Liver (tissue), 9 donors: ENCODE data around the gene NAPB. TPM values are rescaled to one million over a fixed set of nuclear protein-coding genes. Genes with fewer than 3 reads are reported as not detected.

Experiments
- DNase-seq: peaks from one replicate; pipeline ENCODE4 v3.0.0-alpha.2; 2017; ENCODE audit warnings: low spot score
- H3K27ac ChIP-seq, 2 donors: one replicate each; pipeline ENCODE4 v1.7.0; 2013; ENCODE audit warnings: inconsistent platforms in 2 of 2, low read length in 2 of 2, control low read depth in 1 of 2, low read depth in 1 of 2, mild to moderate bottlenecking in 1 of 2
- H3K27me3 ChIP-seq, 4 donors: one replicate each; pipeline versions ENCODE4 v1.6.1 to v1.7.0; 2013; ENCODE audit warnings: low read length in 3 of 4, inconsistent platforms in 1 of 4, mild to moderate bottlenecking in 1 of 4, moderate library complexity in 1 of 4; ENCODE audit not compliant: control insufficient read depth in 4 of 4, insufficient read depth in 4 of 4
- H3K36me3 ChIP-seq, 4 donors: one replicate each; pipeline versions ENCODE4 v1.6.1 to v1.7.0; 2013; ENCODE audit warnings: low read length in 3 of 4, mild to moderate bottlenecking in 3 of 4, low read depth in 1 of 4, moderate library complexity in 1 of 4; ENCODE audit not compliant: control insufficient read depth in 4 of 4, insufficient read depth in 3 of 4
- H3K4me1 ChIP-seq, 4 donors: one replicate each; pipeline versions ENCODE4 v1.6.1 to v1.7.0; 2013; ENCODE audit warnings: low read length in 3 of 4, mild to moderate bottlenecking in 3 of 4, moderate library complexity in 1 of 4; ENCODE audit not compliant: control insufficient read depth in 4 of 4, insufficient read depth in 4 of 4
- H3K4me3 ChIP-seq, 3 donors: one replicate each; pipeline versions ENCODE4 v1.6.1 to v1.7.0; 2013; ENCODE audit warnings: low read length in 3 of 3, control low read depth in 1 of 3, low read depth in 1 of 3, mild to moderate bottlenecking in 1 of 3
- H3K9ac ChIP-seq, 2 donors: one replicate each; pipeline ENCODE4 v1.7.0; 2013; ENCODE audit warnings: low read length in 2 of 2, mild to moderate bottlenecking in 2 of 2, moderate library complexity in 2 of 2, control low read depth in 1 of 2, low read depth in 1 of 2
- H3K9me3 ChIP-seq, 4 donors: one replicate each; pipeline versions ENCODE4 v1.6.1 to v1.7.0; 2013; ENCODE audit warnings: low read length in 3 of 4; ENCODE audit not compliant: control insufficient read depth in 4 of 4
- EGR1 ChIP-seq, 2 donors: IDR thresholded peaks; 2 replicates each; pipeline ENCODE4 v1.6.1; 2016 to 2018; ENCODE audit warnings: antibody characterized with exemption in 2 of 2, low read depth in 2 of 2
- FOXA1 ChIP-seq: IDR thresholded peaks from 2 replicates; pipeline ENCODE4 v1.6.1; 2016; ENCODE audit warnings: antibody characterized with exemption
- FOXA2 ChIP-seq: IDR thresholded peaks from 2 replicates; pipeline ENCODE4 v1.6.1; 2016; ENCODE audit warnings: antibody characterized with exemption
- GABPA ChIP-seq, 2 donors: IDR thresholded peaks in 1 of 2; conservative IDR thresholded peaks in 1 of 2; 2 replicates each; pipeline ENCODE4 v1.6.1; 2016; ENCODE audit warnings: antibody characterized with exemption in 2 of 2, mild to moderate bottlenecking in 1 of 2, moderate library complexity in 1 of 2
- HNF4A ChIP-seq, 2 donors: conservative IDR thresholded peaks; 2 replicates each; pipeline ENCODE4 v1.6.1; 2016; ENCODE audit warnings: antibody characterized with exemption in 2 of 2, mild to moderate bottlenecking in 2 of 2
- HNF4G ChIP-seq: IDR thresholded peaks from 2 replicates; pipeline ENCODE4 v1.6.1; 2016; ENCODE audit warnings: antibody characterized with exemption
- JUND ChIP-seq, 2 donors: IDR thresholded peaks; 2 replicates each; pipeline ENCODE4 v1.6.1; 2016; ENCODE audit warnings: antibody characterized with exemption in 2 of 2
- MAX ChIP-seq: IDR thresholded peaks from 2 replicates; pipeline ENCODE4 v1.6.1; 2016; ENCODE audit warnings: antibody characterized with exemption
- NR2F2 ChIP-seq: IDR thresholded peaks from 2 replicates; pipeline ENCODE4 v1.6.1; 2016; ENCODE audit warnings: antibody characterized with exemption
- RAD21 ChIP-seq, 2 donors: IDR thresholded peaks; 2 replicates each; pipeline ENCODE4 v1.6.1; 2016; ENCODE audit warnings: antibody characterized with exemption in 2 of 2, mild to moderate bottlenecking in 2 of 2
- RXRA ChIP-seq, 2 donors: IDR thresholded peaks; 2 replicates each; pipeline ENCODE4 v1.6.1; 2017 to 2018; ENCODE audit warnings: antibody characterized with exemption in 2 of 2, mild to moderate bottlenecking in 1 of 2
- SP1 ChIP-seq: IDR thresholded peaks from 2 replicates; pipeline ENCODE4 v1.6.1; 2018; ENCODE audit warnings: antibody characterized with exemption, mild to moderate bottlenecking
- TAF1 ChIP-seq: conservative IDR thresholded peaks from 2 replicates; pipeline ENCODE4 v1.6.1; 2016; ENCODE audit warnings: antibody characterized with exemption, mild to moderate bottlenecking
- YY1 ChIP-seq: IDR thresholded peaks from 2 replicates; pipeline ENCODE4 v1.6.1; 2016; ENCODE audit warnings: antibody characterized with exemption, mild to moderate bottlenecking
- ZBTB33 ChIP-seq: IDR thresholded peaks from 2 replicates; pipeline ENCODE4 v1.6.1; 2016; ENCODE audit warnings: antibody characterized with exemption
- WGBS: extraction: QIAGEN DNeasy Blood & Tissue Kit; methylation state at CpG from one replicate; pipeline ENCODE4 v1.1.7; 2013; 5-methylcytosine and 5-hydroxymethylcytosine counted together
- polyA plus RNA-seq, 2 donors: library from polyadenylated mRNA; stranded (reverse) in 1 of 2; unstranded in 1 of 2; fragments of 200-250 nt in 1 of 2; fragments of >200 nt in 1 of 2; fragmentation: Nextera tagmentation in 1 of 2; extraction: Ambion mirVana in 1 of 2; gene quantifications; one replicate each; pipeline versions ENCODE4 v1.2.1 to v1.2.3, GENCODE V29; 2013 to 2015
- total RNA-seq, 2 donors: library from RNA; depleted of rRNA; stranded (reverse); fragments of >200 nt; gene quantifications; one replicate each; pipeline ENCODE4 v1.2.3, GENCODE V29; 2014
- TF ChIP-seq, protein P1 (sequence below): IDR thresholded peaks from 2 replicates; pipeline ENCODE4 v1.6.1; 2016; ENCODE audit warnings: antibody characterized with exemption
- TF ChIP-seq, protein P2 (sequence below): fragments of 150-350 bp; IDR thresholded peaks from 2 replicates; pipeline ENCODE4 v1.5.1; 2017; ENCODE audit warnings: improper control_type of control experiment, low read depth, low read length; ENCODE audit not compliant: missing input control
- donor health status: healthy.
- donor health status: healthy.
- donor health status: healthy.
- donor health status: healthy.
- donor health status: healthy.

Gene NAPB
- total and polyA plus RNA-seq, 4 donors: 2.4 to 10.6 (median 4.5) TPM

DNA sequence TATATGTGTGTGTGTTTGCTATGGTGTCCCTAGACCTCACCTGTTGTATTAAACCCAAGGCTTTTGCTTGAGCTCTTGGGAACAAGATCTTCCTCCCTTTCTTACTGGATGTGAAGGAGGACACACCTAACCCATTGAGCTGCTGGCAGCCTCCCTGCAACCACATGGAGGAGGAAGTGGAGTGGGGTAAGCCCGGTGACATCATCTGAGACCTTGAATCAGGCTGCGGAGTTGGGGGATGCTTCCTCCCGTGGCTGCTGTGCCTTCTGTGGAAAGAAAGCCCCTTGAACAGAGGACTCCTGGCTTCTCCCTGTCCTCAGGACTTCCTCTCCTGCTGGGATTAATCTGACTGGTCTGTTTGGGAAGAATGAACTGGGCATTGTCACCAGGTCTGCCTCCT is 28.1 kb upstream of the NAPB start:
- H3K9me3 ChIP-seq: no peaks in the 10 kb centered on the region
- 41% methylated on average over 3 of the region's 3 CpGs for WGBS
- H3K9ac ChIP-seq: no peak overlapping the region
- no peak overlapping the region for H3K4me3 ChIP-seq
- H3K4me1 ChIP-seq: no peaks in the 10 kb centered on the region
- TF ChIP-seq JUND (IDR thresholded peaks at IDR 0.05) (no peak), HNF4G (no peak)
- no peak overlapping the region for H3K27ac ChIP-seq
- H3K27me3 ChIP-seq: no peaks in the 10 kb centered on the region
- no peak for DNase-seq
- H3K36me3 ChIP-seq: no peaks in the 10 kb centered on the region

DNA sequence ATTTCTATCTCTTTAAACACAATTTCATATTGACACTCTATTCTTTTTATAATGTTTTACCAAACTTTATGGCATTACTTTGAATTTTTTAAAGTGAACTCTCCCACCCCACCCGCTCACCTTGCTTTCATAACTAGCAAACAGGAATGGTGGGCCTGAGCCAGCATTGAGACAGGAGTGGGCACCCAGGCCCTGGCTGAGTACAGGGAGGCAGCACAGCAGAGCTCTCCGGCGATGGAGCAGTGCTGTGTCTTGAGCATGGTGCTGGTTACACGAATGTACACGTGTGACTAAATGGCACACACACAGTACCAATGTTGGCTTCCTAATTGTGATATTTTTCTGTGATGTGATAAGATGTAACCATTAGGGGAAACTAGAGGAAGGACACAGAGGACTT is 26.9 kb upstream of the NAPB start:
- no peak overlapping the region for H3K4me3 ChIP-seq
- no peak for DNase-seq
- no peaks in the 10 kb centered on the region for H3K4me1 ChIP-seq
- H3K9me3 ChIP-seq: no peaks in the 10 kb centered on the region
- TF ChIP-seq ZBTB33: no peak
- TF ChIP-seq EGR1 (IDR thresholded peaks at IDR 0.05; ENCODE audit: low read depth in 2 of 2): no peak
- TF ChIP-seq TAF1: no peak
- TF ChIP-seq RAD21 (IDR thresholded peaks at IDR 0.05): no peak
- TF ChIP-seq HNF4G: no peak
- TF ChIP-seq HNF4A (conservative IDR thresholded peaks at IDR 0.05): no peak
- TF ChIP-seq FOXA1: no peak
- TF ChIP-seq YY1: no peak
- no peak for TF ChIP-seq RXRA (IDR thresholded peaks at IDR 0.05)
- TF ChIP-seq SP1: no peak
- TF ChIP-seq, protein P1, sequence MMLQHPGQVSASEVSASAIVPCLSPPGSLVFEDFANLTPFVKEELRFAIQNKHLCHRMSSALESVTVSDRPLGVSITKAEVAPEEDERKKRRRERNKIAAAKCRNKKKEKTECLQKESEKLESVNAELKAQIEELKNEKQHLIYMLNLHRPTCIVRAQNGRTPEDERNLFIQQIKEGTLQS: no peak
- no peak for TF ChIP-seq NR2F2
- TF ChIP-seq, protein P2, sequence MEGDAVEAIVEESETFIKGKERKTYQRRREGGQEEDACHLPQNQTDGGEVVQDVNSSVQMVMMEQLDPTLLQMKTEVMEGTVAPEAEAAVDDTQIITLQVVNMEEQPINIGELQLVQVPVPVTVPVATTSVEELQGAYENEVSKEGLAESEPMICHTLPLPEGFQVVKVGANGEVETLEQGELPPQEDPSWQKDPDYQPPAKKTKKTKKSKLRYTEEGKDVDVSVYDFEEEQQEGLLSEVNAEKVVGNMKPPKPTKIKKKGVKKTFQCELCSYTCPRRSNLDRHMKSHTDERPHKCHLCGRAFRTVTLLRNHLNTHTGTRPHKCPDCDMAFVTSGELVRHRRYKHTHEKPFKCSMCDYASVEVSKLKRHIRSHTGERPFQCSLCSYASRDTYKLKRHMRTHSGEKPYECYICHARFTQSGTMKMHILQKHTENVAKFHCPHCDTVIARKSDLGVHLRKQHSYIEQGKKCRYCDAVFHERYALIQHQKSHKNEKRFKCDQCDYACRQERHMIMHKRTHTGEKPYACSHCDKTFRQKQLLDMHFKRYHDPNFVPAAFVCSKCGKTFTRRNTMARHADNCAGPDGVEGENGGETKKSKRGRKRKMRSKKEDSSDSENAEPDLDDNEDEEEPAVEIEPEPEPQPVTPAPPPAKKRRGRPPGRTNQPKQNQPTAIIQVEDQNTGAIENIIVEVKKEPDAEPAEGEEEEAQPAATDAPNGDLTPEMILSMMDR: no peak
- no peak for TF ChIP-seq GABPA (IDR thresholded peaks at IDR 0.05 in 1 of 2, conservative IDR thresholded peaks at IDR 0.05 in 1 of 2)
- no peak for TF ChIP-seq FOXA2
- H3K27ac ChIP-seq: no peak overlapping the region
- H3K9ac ChIP-seq: no peak overlapping the region
- no peaks in the 10 kb centered on the region for H3K27me3 ChIP-seq
- no peaks in the 10 kb centered on the region for H3K36me3 ChIP-seq
- WGBS: 91% methylated on average over 5 of the region's 5 CpGs

GRCh38 chr20:23446505-23446904 is 25.2 kb upstream of the NAPB start:
- 76% methylated on average over 8 of the region's 8 CpGs for WGBS
- H3K4me3 ChIP-seq: no peak overlapping the region
- no peaks in the 10 kb centered on the region for H3K9me3 ChIP-seq
- no peaks in the 10 kb centered on the region for H3K36me3 ChIP-seq
- no peaks in the 10 kb centered on the region for H3K4me1 ChIP-seq
- TF ChIP-seq RXRA (IDR thresholded peaks at IDR 0.05): no peak
- no peak for TF ChIP-seq FOXA1
- TF ChIP-seq GABPA (IDR thresholded peaks at IDR 0.05 in 1 of 2, conservative IDR thresholded peaks at IDR 0.05 in 1 of 2): no peak
- TF ChIP-seq, protein P2: peak; percentile 52
- peak; percentile 76 to 83 for TF ChIP-seq RAD21 (IDR thresholded peaks at IDR 0.05)
- no peak for TF ChIP-seq SP1
- TF ChIP-seq JUND (IDR thresholded peaks at IDR 0.05): no peak
- no peak for TF ChIP-seq EGR1 (IDR thresholded peaks at IDR 0.05; ENCODE audit: low read depth in 2 of 2)
- no peak for TF ChIP-seq HNF4A (conservative IDR thresholded peaks at IDR 0.05)
- TF ChIP-seq ZBTB33: no peak
- TF ChIP-seq TAF1: no peak
- TF ChIP-seq YY1: no peak
- no peak for TF ChIP-seq MAX
- TF ChIP-seq HNF4G: no peak
- H3K27me3 ChIP-seq: no peaks in the 10 kb centered on the region
- no peak overlapping the region for H3K27ac ChIP-seq
- no peak for DNase-seq
- H3K9ac ChIP-seq: no peak overlapping the region
